K562 (cell line): ENCODE measurements around the gene PSMA4. TPM values are rescaled to one million over a fixed set of nuclear protein-coding genes. Genes with fewer than 3 reads are reported as not detected.

ENCODE experiments used
- BRD9 ChIP-seq: fragments of 450-650 bp; IDR thresholded peaks from 2 replicates; pipeline ENCODE4 v1.6.1; 2018; ENCODE audit warnings: low read depth; ENCODE audit not compliant: partially characterized antibody
- CBFA2T2 ChIP-seq: fragments of 450-650 bp; conservative IDR thresholded peaks from 2 replicates; pipeline ENCODE4 v1.6.1; 2017; ENCODE audit warnings: mild to moderate bottlenecking
- CBFB ChIP-seq: sonication (generic); formaldehyde crosslinking; IDR thresholded peaks from 2 replicates; pipeline ENCODE4 v1.4.0; 2020; ENCODE audit warnings: mild to moderate bottlenecking, missing genetic modification reagents
- DIDO1 ChIP-seq: fragments of 450-650 bp; IDR thresholded peaks from 2 replicates; pipeline ENCODE4 v1.6.1; 2016; ENCODE audit warnings: low read depth, missing biosample characterization, missing genetic modification characterization
- FOXM1 ChIP-seq, 2 experiments: fragments of 450-650 bp in 1 of 2; sonication (generic) in 1 of 2; formaldehyde crosslinking in 1 of 2; IDR thresholded peaks; 2 replicates each; pipeline versions ENCODE4 v1.6.1 to v1.9.0; 2017 to 2022; ENCODE audit warnings: low read depth in 2 of 2, mild to moderate bottlenecking in 2 of 2, missing genetic modification reagents in 1 of 2, moderate library complexity in 1 of 2
- ILK ChIP-seq: fragments of 450-650 bp; IDR thresholded peaks from 2 replicates; pipeline ENCODE4 v1.6.1; 2016; ENCODE audit warnings: missing genetic modification characterization, low read depth, mild to moderate bottlenecking, missing compliant biosample characterization, moderate library complexity, borderline replicate concordance
- KAT2B ChIP-seq: IDR thresholded peaks from one replicate; pipeline ENCODE4 v1.6.1; 2012; ENCODE audit warnings: low read depth, mild to moderate bottlenecking, control low read depth, inconsistent platforms, low read length, moderate library complexity
- NR2C2 ChIP-seq, 2 experiments: fragments of 200-800 bp in 1 of 2; sonication (Bioruptor generic) in 1 of 2; sonication (generic) in 1 of 2; formaldehyde crosslinking in 1 of 2; IDR thresholded peaks; 2 replicates each; pipeline versions ENCODE4 v1.6.1 to v1.8.0; 2016 to 2022; ENCODE audit warnings: mild to moderate bottlenecking in 1 of 2, missing compliant biosample characterization in 1 of 2, missing genetic modification characterization in 1 of 2, missing genetic modification reagents in 1 of 2
- RBM14 ChIP-seq: fragments of 200-400 bp; formaldehyde crosslinking; IDR thresholded peaks from 2 replicates; pipeline ENCODE4 v1.6.1; 2018; ENCODE audit warnings: low read depth, mild to moderate bottlenecking, low read length, moderate library complexity, borderline replicate concordance; ENCODE audit not compliant: insufficient read depth
- RBM34 ChIP-seq: fragments of 200-400 bp; formaldehyde crosslinking; IDR thresholded peaks from 2 replicates; pipeline ENCODE4 v1.6.1; 2018; ENCODE audit warnings: low read length, borderline replicate concordance; ENCODE audit not compliant: insufficient read depth
- SPI1 ChIP-seq: IDR thresholded peaks from 2 replicates; pipeline ENCODE4 v1.6.1; 2011; ENCODE audit warnings: low read depth, low read length, control low read depth, borderline replicate concordance
- SREBF1 ChIP-seq: fragments of 150-350 bp; IDR thresholded peaks from 2 replicates; pipeline ENCODE4 v1.6.1; 2014; ENCODE audit warnings: antibody characterized with exemption, low read depth, low read length, borderline replicate concordance
- TCF3 ChIP-seq: sonication (generic); formaldehyde crosslinking; IDR thresholded peaks from 2 replicates; pipeline ENCODE4 v1.4.0; 2020; ENCODE audit warnings: mild to moderate bottlenecking, missing genetic modification reagents
- TEAD4 ChIP-seq, 2 experiments: sonication (generic) in 1 of 2; formaldehyde crosslinking in 1 of 2; IDR thresholded peaks; 2 replicates each; pipeline versions ENCODE4 v1.6.1 to v1.8.0; 2012 to 2022; ENCODE audit warnings: borderline replicate concordance in 1 of 2, inconsistent platforms in 1 of 2, low read length in 1 of 2, mild to moderate bottlenecking in 1 of 2, missing genetic modification reagents in 1 of 2
- ZC3H8 ChIP-seq: fragments of 450-650 bp; IDR thresholded peaks from 2 replicates; pipeline ENCODE4 v1.6.1; 2017
- ZFPM2 ChIP-seq: fragments of 250-450 bp; sonication (Bioruptor Pico); IDR thresholded peaks from 2 replicates; pipeline ENCODE4 v1.5.1; 2022; ENCODE audit warnings: mild to moderate bottlenecking
- ZNF197 ChIP-seq: fragments of 200-800 bp; sonication (Bioruptor generic); IDR thresholded peaks from 2 replicates; pipeline ENCODE4 v1.6.1; 2016; ENCODE audit warnings: low read depth, missing genetic modification characterization, missing compliant biosample characterization
- ZNF274 ChIP-seq: IDR thresholded peaks from 2 replicates; pipeline ENCODE4 v1.6.1; 2011; ENCODE audit warnings: low read depth, mild to moderate bottlenecking, low read length, moderate library complexity, borderline replicate concordance
- ZNF280B ChIP-seq: fragments of 250-450 bp; sonication (Bioruptor Pico); IDR thresholded peaks from 2 replicates; pipeline ENCODE4 v1.5.1; 2021; ENCODE audit warnings: mild to moderate bottlenecking
- ZNF347 ChIP-seq: fragments of 450-650 bp; formaldehyde crosslinking; IDR thresholded peaks from 2 replicates; pipeline ENCODE4 v1.4.0; 2020; ENCODE audit warnings: low read depth, mild to moderate bottlenecking, moderate library complexity
- polyA plus RNA-seq, 8 experiments: library from polyadenylated mRNA; depleted of rRNA in 4 of 8; stranded (reverse) in 5 of 8; unstranded in 3 of 8; fragments of >200 nt; fragmentation: Nextera tagmentation in 2 of 8; fragmentation: Illumina TruSeq in 1 of 8; extraction: Ambion mirVana in 2 of 8; extraction: Trizol in 1 of 8; gene quantifications; 2 replicates each; pipeline versions ENCODE4 v1.2.1 to v1.2.3, GENCODE V29; 2011 to 2014; ENCODE audit warnings: inconsistent platforms in 1 of 8, missing spikeins in 1 of 8
- total RNA-seq, 7 experiments: library from RNA; depleted of rRNA in 6 of 7; stranded (reverse); fragments of >200 nt in 6 of 7; fragmentation: Illumina TruSeq in 2 of 7; extraction: Trizol in 2 of 7; gene quantifications; 2 replicates each; pipeline versions ENCODE4 v1.2.1 to v1.2.3, GENCODE V29; 2011 to 2021; ENCODE audit warnings: low replicate concordance in 1 of 7
- TF ChIP-seq, protein P1 (sequence below): fragments of 450-650 bp; formaldehyde crosslinking; IDR thresholded peaks from 2 replicates; pipeline ENCODE4 v1.4.0; 2022; ENCODE audit warnings: missing genetic modification characterization
- TF ChIP-seq, protein P2 (sequence below): fragments of 450-650 bp; formaldehyde crosslinking; IDR thresholded peaks from 2 replicates; pipeline ENCODE4 v1.4.0; 2020; ENCODE audit warnings: mild to moderate bottlenecking, mixed read lengths

The PSMA4 gene
- total and polyA plus RNA-seq, 9 of the 15 experiments (the other 6 are each of a cell fraction or from before 2014, with no cell fraction given), result 304 to 1,857 (median 666) TPM

GRCh38 chr15:78565097-78565950 lies 25.1 kb downstream of the PSMA4 start, which contains the start of gene CHRNA5 (continued):
- TF ChIP-seq ZNF197 (CRISPR knock-in tag) (no peak), KAT2B (no peak), CBFB (CRISPR knock-in tag) (no peak), RBM14 (no peak), TEAD4 (IDR thresholded peaks at IDR 0.05; ENCODE audit: low read length) (peak; percentile 81), TEAD4 (CRISPR knock-in tag; IDR thresholded peaks at IDR 0.05; ENCODE audit: borderline replicate concordance) (no peak), NR2C2 (CRISPR knock-in tag; IDR thresholded peaks at IDR 0.05) (no peak), NR2C2 (tag; IDR thresholded peaks at IDR 0.05) (no peak), RBM34 (no peak), SPI1 (peak; percentile 74), ILK (tag) (no peak), TCF3 (CRISPR knock-in tag) (peak; percentile 77), ZFPM2 (no peak), ZC3H8 (no peak), ZNF274 (no peak), CBFA2T2 (peak; percentile 36; the same call in 1 of the 2 replicates), FOXM1 (IDR thresholded peaks at IDR 0.05; ENCODE audit: low read depth) (peak; percentile 45; the same call in 1 of the 2 replicates), FOXM1 (CRISPR knock-in tag; IDR thresholded peaks at IDR 0.05; ENCODE audit: low read depth) (no peak), ZNF280B (no peak), SREBF1 (no peak), DIDO1 (tag) (no peak), ZNF347 (CRISPR knock-in tag) (no peak), BRD9 (no peak)
- TF ChIP-seq, protein P1, sequence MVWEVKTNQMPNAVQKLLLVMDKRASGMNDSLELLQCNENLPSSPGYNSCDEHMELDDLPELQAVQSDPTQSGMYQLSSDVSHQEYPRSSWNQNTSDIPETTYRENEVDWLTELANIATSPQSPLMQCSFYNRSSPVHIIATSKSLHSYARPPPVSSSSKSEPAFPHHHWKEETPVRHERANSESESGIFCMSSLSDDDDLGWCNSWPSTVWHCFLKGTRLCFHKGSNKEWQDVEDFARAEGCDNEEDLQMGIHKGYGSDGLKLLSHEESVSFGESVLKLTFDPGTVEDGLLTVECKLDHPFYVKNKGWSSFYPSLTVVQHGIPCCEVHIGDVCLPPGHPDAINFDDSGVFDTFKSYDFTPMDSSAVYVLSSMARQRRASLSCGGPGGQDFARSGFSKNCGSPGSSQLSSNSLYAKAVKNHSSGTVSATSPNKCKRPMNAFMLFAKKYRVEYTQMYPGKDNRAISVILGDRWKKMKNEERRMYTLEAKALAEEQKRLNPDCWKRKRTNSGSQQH (CRISPR knock-in tag), result no peak
- TF ChIP-seq, protein P2, sequence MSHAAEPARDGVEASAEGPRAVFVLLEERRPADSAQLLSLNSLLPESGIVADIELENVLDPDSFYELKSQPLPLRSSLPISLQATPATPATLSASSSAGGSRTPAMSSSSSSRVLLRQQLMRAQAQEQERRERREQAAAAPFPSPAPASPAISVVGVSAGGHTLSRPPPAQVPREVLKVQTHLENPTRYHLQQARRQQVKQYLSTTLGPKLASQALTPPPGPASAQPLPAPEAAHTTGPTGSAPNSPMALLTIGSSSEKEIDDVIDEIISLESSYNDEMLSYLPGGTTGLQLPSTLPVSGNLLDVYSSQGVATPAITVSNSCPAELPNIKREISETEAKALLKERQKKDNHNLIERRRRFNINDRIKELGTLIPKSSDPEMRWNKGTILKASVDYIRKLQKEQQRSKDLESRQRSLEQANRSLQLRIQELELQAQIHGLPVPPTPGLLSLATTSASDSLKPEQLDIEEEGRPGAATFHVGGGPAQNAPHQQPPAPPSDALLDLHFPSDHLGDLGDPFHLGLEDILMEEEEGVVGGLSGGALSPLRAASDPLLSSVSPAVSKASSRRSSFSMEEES, result no peak
